Vagina (tissue), 2 donors: Measurements from ENCODE around the gene SART3.

ENCODE experiments used
- CTCF ChIP-seq, 3 experiments: fragments of 450-650 bp in 2 of 3; fragments of 200-600 bp in 1 of 3; sonication (generic) in 1 of 3; IDR thresholded peaks; one replicate each; pipeline ENCODE4 v1.5.1; 2017 to 2019; ENCODE audit warnings: antibody characterized with exemption in 3 of 3, mild to moderate bottlenecking in 2 of 3, moderate library complexity in 2 of 3
- POLR2A ChIP-seq, 2 donors: fragments of 450-650 bp; IDR thresholded peaks; one replicate each; pipeline ENCODE4 v1.6.1; 2017; ENCODE audit warnings: antibody characterized with exemption in 2 of 2, mild to moderate bottlenecking in 2 of 2, moderate library complexity in 2 of 2

- TF ChIP-seq CTCF (IDR thresholded peaks at IDR 0.05) (no peak), POLR2A (IDR thresholded peaks at IDR 0.05) (no peak)
Observed at GRCh38 chr12:108484845-108485244, 76.1 kb downstream of the SART3 start.
